Suprapubic skin (tissue), 4 donors: Measurements from ENCODE around the gene HEYL. TPM values are rescaled to one million over a fixed set of nuclear protein-coding genes. Genes with fewer than 3 reads are reported as not detected.
A peak's percentile ranks its signal among the peaks of the same experiment; 100 is the strongest.

Experiments
- DNase-seq, 2 donors: peaks; one replicate each; pipeline ENCODE4 v3.0.0-alpha.2; 2019; ENCODE audit warnings: low spot score in 2 of 2
- H3K27ac ChIP-seq: fragments of 200-600 bp; sonication (generic); one replicate; pipeline ENCODE4 v1.5.1; 2019
- H3K27me3 ChIP-seq: fragments of 200-600 bp; sonication (generic); one replicate; pipeline ENCODE4 v1.5.1; 2019
- H3K36me3 ChIP-seq: fragments of 200-600 bp; sonication (generic); one replicate; pipeline ENCODE4 v1.5.1; 2019
- H3K4me1 ChIP-seq: fragments of 200-600 bp; sonication (generic); one replicate; pipeline ENCODE4 v1.5.1; 2019
- H3K4me3 ChIP-seq: fragments of 200-600 bp; sonication (generic); one replicate; pipeline ENCODE4 v1.5.1; 2019; ENCODE audit warnings: mild to moderate bottlenecking
- H3K9me3 ChIP-seq: fragments of 200-600 bp; sonication (generic); one replicate; pipeline ENCODE4 v1.5.1; 2019
- CTCF ChIP-seq, 2 donors: fragments of 200-600 bp in 1 of 2; fragments of 450-650 bp in 1 of 2; sonication (generic) in 1 of 2; IDR thresholded peaks; one replicate each; pipeline ENCODE4 v1.5.1; 2016 to 2019; ENCODE audit warnings: antibody characterized with exemption in 2 of 2, mild to moderate bottlenecking in 1 of 2, moderate library complexity in 1 of 2
- EP300 ChIP-seq: sonication (generic); formaldehyde crosslinking; IDR thresholded peaks from one replicate; pipeline ENCODE4 v1.6.1; 2017; ENCODE audit warnings: antibody characterized with exemption
- POLR2A ChIP-seq, 2 donors: fragments of 450-650 bp; IDR thresholded peaks; one replicate each; pipeline ENCODE4 v1.6.1; 2017; ENCODE audit warnings: antibody characterized with exemption in 2 of 2, mild to moderate bottlenecking in 2 of 2, moderate library complexity in 2 of 2
- POLR2AphosphoS5 ChIP-seq, 3 donors: sonication (generic); formaldehyde crosslinking; IDR thresholded peaks; one replicate each; pipeline ENCODE4 v1.6.1; 2017; ENCODE audit warnings: antibody characterized with exemption in 3 of 3
- WGBS: methylation state at CpG from one replicate; pipeline ENCODE4 v1.1.5; 2018; 5-methylcytosine and 5-hydroxymethylcytosine counted together
- total RNA-seq, 4 donors: library from RNA; depleted of rRNA; stranded (reverse); fragments of >200 nt; gene quantifications; one replicate each; pipeline ENCODE4 v1.1.0, GENCODE V29; 2016

The HEYL gene
- total RNA-seq, 4 donors from 2014 or later = 1.3 to 3.0 (median 1.8) TPM

- no peak overlapping the region for H3K4me3 ChIP-seq
- H3K9me3 ChIP-seq = no peaks in the 10 kb centered on the region
- no peaks in the 10 kb centered on the region for H3K27me3 ChIP-seq
- H3K4me1 ChIP-seq = peaks cover 24% of the 10 kb centered on the region
- DNase-seq = no peak
- H3K36me3 ChIP-seq = no peaks in the 10 kb centered on the region
- no peak overlapping the region for H3K27ac ChIP-seq
- TF ChIP-seq POLR2AphosphoS5 (IDR thresholded peaks at IDR 0.05) (no peak), EP300 (no peak), POLR2A (IDR thresholded peaks at IDR 0.05) (no peak), CTCF (IDR thresholded peaks at IDR 0.05) (no peak)
- WGBS = 77% methylated on average over 2 of the region's 2 CpGs
Observed at GRCh38 chr1:39649636-39650185, 10.3 kb upstream of the HEYL start.

GRCh38 chr1:39648496-39648895, 9.1 kb upstream of the HEYL start:
- 58% methylated on average over 2 of the region's 2 CpGs for WGBS
- no peak for DNase-seq
- Histone ChIP-seq H3K9me3 (no peaks in the 10 kb centered on the region), H3K4me1 (peaks cover 21% of the 10 kb centered on the region), H3K27ac (no peak overlapping the region), H3K36me3 (no peaks in the 10 kb centered on the region), H3K27me3 (no peaks in the 10 kb centered on the region), H3K4me3 (no peak overlapping the region)
- TF ChIP-seq CTCF (IDR thresholded peaks at IDR 0.05) (no peak), POLR2AphosphoS5 (IDR thresholded peaks at IDR 0.05) (no peak), POLR2A (IDR thresholded peaks at IDR 0.05) (no peak), EP300 (no peak)

- H3K27ac ChIP-seq = peak overlapping the region; percentile 55
- DNase-seq = no peak
- H3K36me3 ChIP-seq = no peaks in the 10 kb centered on the region
- TF ChIP-seq EP300 (no peak), CTCF (IDR thresholded peaks at IDR 0.05) (no peak), POLR2AphosphoS5 (IDR thresholded peaks at IDR 0.05) (no peak), POLR2A (IDR thresholded peaks at IDR 0.05) (no peak)
- no peaks in the 10 kb centered on the region for H3K27me3 ChIP-seq
- H3K9me3 ChIP-seq = no peaks in the 10 kb centered on the region
- H3K4me1 ChIP-seq = peaks cover 16% of the 10 kb centered on the region
- WGBS = 83% methylated on average over 3 of the region's 3 CpGs
- H3K4me3 ChIP-seq = no peak overlapping the region
Observed at GRCh38 chr1:39647247-39647646, 7.8 kb upstream of the HEYL start.

- Histone ChIP-seq H3K27ac (peak overlapping the region; percentile 55), H3K4me1 (peaks cover 16% of the 10 kb centered on the region), H3K27me3 (no peaks in the 10 kb centered on the region), H3K9me3 (no peaks in the 10 kb centered on the region), H3K36me3 (no peaks in the 10 kb centered on the region), H3K4me3 (no peak overlapping the region)
- no peak for DNase-seq
- 29% methylated on average over 12 of the region's 12 CpGs for WGBS
- TF ChIP-seq EP300 = no peak
- no peak for TF ChIP-seq CTCF (IDR thresholded peaks at IDR 0.05)
- TF ChIP-seq POLR2AphosphoS5 (IDR thresholded peaks at IDR 0.05) = no peak
- TF ChIP-seq POLR2A (IDR thresholded peaks at IDR 0.05) = no peak
Observed at GRCh38 chr1:39646232-39647081, 7.0 kb upstream of the HEYL start.

GRCh38 chr1:39645411-39646043, 6.1 kb upstream of the HEYL start:
- Histone ChIP-seq H3K4me3 (no peak overlapping the region), H3K36me3 (no peaks in the 10 kb centered on the region)
- DNase-seq = no peak

More at GRCh38 chr1:39645411-39646043, 6.1 kb upstream of the HEYL start:
- 90% methylated on average over 2 of the region's 3 CpGs for WGBS
- Histone ChIP-seq H3K27ac (no peak overlapping the region), H3K9me3 (no peaks in the 10 kb centered on the region), H3K27me3 (no peaks in the 10 kb centered on the region), H3K4me1 (peaks cover 16% of the 10 kb centered on the region)
- no peak for TF ChIP-seq POLR2A (IDR thresholded peaks at IDR 0.05)
